Kidney (tissue), 14 donors: Measurements from ENCODE around the gene PAX7. TPM values are rescaled to one million over a fixed set of nuclear protein-coding genes. Genes with fewer than 3 reads are reported as not detected.
"Not testable (repeated sequence)": the region's sequence is repeated elsewhere in the genome, so short reads cannot be mapped to it uniquely, and the experiment has no call there.

Experiments
- DNase-seq, 5 donors: peaks; one replicate each; pipeline ENCODE4 v3.0.0-alpha.2; 2013 to 2020
- FAIRE-seq: peaks from 2 replicates; lab custom pipeline; 2012; peaks lifted over from hg19 to GRCh38; lab: Jason Lieb, UNC
- H3K27ac ChIP-seq, 2 donors: one replicate each; pipeline ENCODE4 v1.7.0; 2013; ENCODE audit warnings: low read depth in 2 of 2, low read length in 2 of 2, inconsistent platforms in 1 of 2
- H3K27me3 ChIP-seq: one replicate; pipeline ENCODE4 v1.7.1; 2013; ENCODE audit warnings: low read length, inconsistent platforms; ENCODE audit not compliant: control insufficient read depth, insufficient read depth
- H3K36me3 ChIP-seq, 3 donors: one replicate each; pipeline versions ENCODE4 v1.7.0 to v1.7.1; 2013; ENCODE audit warnings: low read length in 3 of 3, control low read depth in 1 of 3, inconsistent platforms in 1 of 3; ENCODE audit not compliant: insufficient read depth in 3 of 3, control insufficient read depth in 2 of 3
- H3K4me1 ChIP-seq, 3 donors: one replicate each; pipeline versions ENCODE4 v1.7.0 to v1.7.1; 2013; ENCODE audit warnings: low read length in 3 of 3, inconsistent platforms in 1 of 3, low read depth in 1 of 3; ENCODE audit not compliant: control insufficient read depth in 2 of 3, insufficient read depth in 2 of 3
- H3K4me3 ChIP-seq, 3 donors: one replicate each; pipeline versions ENCODE4 v1.7.0 to v1.8.1; 2013; ENCODE audit warnings: low read length in 3 of 3, control low read depth in 1 of 3, inconsistent platforms in 1 of 3
- H3K9ac ChIP-seq, 3 donors: one replicate each; pipeline versions ENCODE4 v1.7.0 to v1.7.1; 2013; ENCODE audit warnings: low read length in 3 of 3, control low read depth in 1 of 3, inconsistent platforms in 1 of 3
- H3K9me3 ChIP-seq, 3 donors: one replicate each; pipeline versions ENCODE4 v1.7.0 to v1.7.1; 2013; ENCODE audit warnings: low read length in 3 of 3, control low read depth in 1 of 3, inconsistent platforms in 1 of 3; ENCODE audit not compliant: control insufficient read depth in 2 of 3, insufficient read depth in 1 of 3
- intact Hi-C: fragments of 100-400 bp; cut with DNase I; formaldehyde crosslinking; loops from one replicate; pipeline ENCODE4 v1.11.1; 2022
- polyA plus RNA-seq: library from polyadenylated mRNA; stranded (reverse); fragments of 350-450 nt; fragmentation: Illumina TruSeq; extraction: RNeasy Lipid Tissue Mini Kit (QIAGEN cat#74804); gene quantifications from one replicate; pipeline ENCODE4 v1.2.3, GENCODE V29; 2014; ENCODE audit warnings: low read depth, low replicate concordance; ENCODE audit not compliant: insufficient read depth
- total RNA-seq: library from RNA; stranded (reverse); fragmentation: NEBNext Ultra II Directional; extraction: Animal tissue kit (Norgen Biotek cat#: 25700); gene quantifications from one replicate; pipeline ENCODE4 v1.2.1, GENCODE V29; 2021
- TF ChIP-seq, protein P1 (sequence below): IDR thresholded peaks from 3 replicates; pipeline ENCODE4 v1.5.1; 2012; ENCODE audit warnings: mild to moderate bottlenecking, moderate library complexity, borderline replicate concordance; ENCODE audit not compliant: insufficient read depth; ENCODE audit errors: extremely low read depth
- donor health status: control.
- donor health status: control.
- donor health status: control.
- donor health status: control.
- donor health status: control.
- donor health status: DM: yes; HTN: yes; CAD: no.
- donor health status: Normal renal cell carcinoma (clear cell type).

PAX7 gene
- total and polyA plus RNA-seq, 2 donors from 2014 or later: not detected

DNA sequence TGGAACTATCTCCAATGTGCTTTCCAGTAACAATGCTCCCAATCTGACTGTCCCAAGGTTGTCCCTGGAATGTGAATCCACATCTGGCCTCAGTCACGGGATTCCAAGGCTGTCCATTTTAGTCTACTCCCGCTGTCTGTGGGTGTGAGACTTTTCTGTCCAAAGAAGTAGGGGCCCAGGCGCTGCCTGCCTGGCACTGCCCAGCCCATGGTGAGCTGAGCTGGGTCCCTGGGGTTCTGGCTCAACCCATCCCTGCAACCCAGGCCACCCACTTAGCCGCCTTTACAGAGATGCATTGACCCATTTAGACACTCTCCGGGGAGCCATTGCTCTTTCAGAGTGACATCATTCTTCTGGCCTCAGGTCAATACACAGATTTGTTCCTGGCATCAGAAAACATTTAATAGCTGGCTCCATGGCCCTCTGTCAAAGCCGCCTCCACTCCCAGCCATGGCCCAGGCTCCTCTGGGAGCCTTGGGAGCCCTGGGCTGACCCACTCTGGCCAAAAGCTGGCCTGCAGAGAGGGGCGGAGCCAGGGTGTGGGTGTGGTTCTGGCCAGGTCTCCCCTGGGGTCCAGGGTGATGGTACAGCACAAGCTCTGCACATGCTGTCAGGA lies 47.2 kb upstream of the PAX7 start:
- peak in 1 of 5 donors; percentile 88 for DNase-seq
- no peaks in the 10 kb centered on the region for H3K36me3 ChIP-seq
- TF ChIP-seq, protein P1, sequence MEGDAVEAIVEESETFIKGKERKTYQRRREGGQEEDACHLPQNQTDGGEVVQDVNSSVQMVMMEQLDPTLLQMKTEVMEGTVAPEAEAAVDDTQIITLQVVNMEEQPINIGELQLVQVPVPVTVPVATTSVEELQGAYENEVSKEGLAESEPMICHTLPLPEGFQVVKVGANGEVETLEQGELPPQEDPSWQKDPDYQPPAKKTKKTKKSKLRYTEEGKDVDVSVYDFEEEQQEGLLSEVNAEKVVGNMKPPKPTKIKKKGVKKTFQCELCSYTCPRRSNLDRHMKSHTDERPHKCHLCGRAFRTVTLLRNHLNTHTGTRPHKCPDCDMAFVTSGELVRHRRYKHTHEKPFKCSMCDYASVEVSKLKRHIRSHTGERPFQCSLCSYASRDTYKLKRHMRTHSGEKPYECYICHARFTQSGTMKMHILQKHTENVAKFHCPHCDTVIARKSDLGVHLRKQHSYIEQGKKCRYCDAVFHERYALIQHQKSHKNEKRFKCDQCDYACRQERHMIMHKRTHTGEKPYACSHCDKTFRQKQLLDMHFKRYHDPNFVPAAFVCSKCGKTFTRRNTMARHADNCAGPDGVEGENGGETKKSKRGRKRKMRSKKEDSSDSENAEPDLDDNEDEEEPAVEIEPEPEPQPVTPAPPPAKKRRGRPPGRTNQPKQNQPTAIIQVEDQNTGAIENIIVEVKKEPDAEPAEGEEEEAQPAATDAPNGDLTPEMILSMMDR: no peak
- H3K9me3 ChIP-seq: no peaks in the 10 kb centered on the region
- H3K9ac ChIP-seq: no peak overlapping the region
- no peak overlapping the region for H3K27ac ChIP-seq
- no peak overlapping the region for H3K4me3 ChIP-seq
- intact Hi-C loops: no loop called here
- H3K27me3 ChIP-seq: no peaks in the 10 kb centered on the region
- FAIRE-seq: no peak
- no peaks in the 10 kb centered on the region for H3K4me1 ChIP-seq

DNA sequence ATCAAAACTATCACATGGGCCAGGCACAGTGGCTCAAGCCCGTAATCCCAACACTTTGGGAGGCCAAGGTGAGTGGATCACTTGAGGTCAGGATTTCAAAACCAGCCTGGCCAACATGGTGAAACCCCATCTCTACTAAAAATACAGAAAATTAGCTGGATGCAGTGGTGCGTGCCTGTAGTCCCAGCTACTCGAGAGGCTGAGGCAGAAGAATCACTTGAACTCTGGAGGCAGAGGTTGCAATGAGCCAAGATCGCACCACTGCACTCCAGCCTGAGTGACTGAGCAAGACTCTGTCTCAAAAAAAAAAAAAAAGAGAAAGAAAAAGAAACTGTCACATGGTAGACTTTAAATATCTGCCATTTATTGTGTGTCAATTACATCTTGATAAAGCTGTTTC lies 44.6 kb upstream of the PAX7 start:
- H3K27ac ChIP-seq, H3K9me3 ChIP-seq, H3K27me3 ChIP-seq, H3K36me3 ChIP-seq, intact Hi-C loops, H3K4me1 ChIP-seq, DNase-seq, H3K9ac ChIP-seq, H3K4me3 ChIP-seq, FAIRE-seq: not testable (repeated sequence)

DNA sequence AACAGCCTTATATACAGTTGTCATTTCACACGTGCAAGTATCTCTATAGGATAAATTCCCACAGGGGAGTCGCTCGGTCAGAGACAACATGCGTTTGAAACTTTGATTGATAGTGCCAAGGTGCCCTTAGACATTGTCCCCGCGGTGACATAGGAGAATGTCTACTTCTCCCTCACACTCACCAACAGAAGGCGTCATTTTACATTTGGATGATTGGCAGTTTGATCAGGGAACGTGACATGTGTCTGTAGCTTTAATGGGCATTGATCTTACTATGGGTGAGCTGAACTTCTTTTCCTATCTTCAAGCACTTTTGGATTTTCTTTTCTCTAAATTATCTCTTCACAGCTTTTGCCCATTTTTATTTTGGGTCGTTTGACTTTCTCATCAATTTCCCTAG lies 42.6 kb upstream of the PAX7 start:
- DNase-seq: no peak
- Histone ChIP-seq H3K9me3 (no peaks in the 10 kb centered on the region), H3K36me3 (no peaks in the 10 kb centered on the region), H3K27ac (no peak overlapping the region), H3K27me3 (peaks cover 3% of the 10 kb centered on the region), H3K4me1 (no peaks in the 10 kb centered on the region), H3K4me3 (no peak overlapping the region), H3K9ac (no peak overlapping the region)
- TF ChIP-seq, protein P1: no peak
- no peak for FAIRE-seq
- intact Hi-C loops: no loop called here

DNA sequence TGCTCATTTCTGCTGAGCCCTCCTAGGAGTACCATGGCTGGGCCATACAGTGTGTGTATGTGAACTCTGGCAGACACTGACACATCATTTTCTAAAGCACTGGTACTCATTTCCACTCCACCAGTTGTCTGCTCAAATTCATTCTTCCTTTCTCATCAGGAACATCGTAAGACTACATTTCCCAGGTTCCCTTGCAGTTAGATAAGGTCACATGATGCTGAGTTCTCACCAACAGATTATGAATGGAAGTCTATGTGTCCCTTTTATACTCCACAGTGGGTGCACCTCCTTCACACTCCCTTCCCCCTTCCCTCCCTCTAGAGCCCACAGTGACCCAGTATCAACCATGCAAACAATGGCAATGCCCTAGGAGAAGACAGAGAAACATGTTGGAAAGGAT lies 38.3 kb upstream of the PAX7 start:
- intact Hi-C loops: no loop called here
- Histone ChIP-seq H3K9me3 (no peaks in the 10 kb centered on the region), H3K9ac (no peak overlapping the region), H3K36me3 (no peaks in the 10 kb centered on the region), H3K27me3 (peaks cover 3% of the 10 kb centered on the region), H3K27ac (no peak overlapping the region), H3K4me3 (no peak overlapping the region), H3K4me1 (no peaks in the 10 kb centered on the region)
- no peak for DNase-seq
- FAIRE-seq: no peak
- TF ChIP-seq, protein P1: no peak
